Measurements from ENCODE around the gene TMEM130. TPM values are rescaled to one million over a fixed set of nuclear protein-coding genes. Genes with fewer than 3 reads are reported as not detected.

Gene TMEM130
- total RNA-seq, 2 experiments from 2014 or later, result 0.39 TPM; not detected in 1

DNA sequence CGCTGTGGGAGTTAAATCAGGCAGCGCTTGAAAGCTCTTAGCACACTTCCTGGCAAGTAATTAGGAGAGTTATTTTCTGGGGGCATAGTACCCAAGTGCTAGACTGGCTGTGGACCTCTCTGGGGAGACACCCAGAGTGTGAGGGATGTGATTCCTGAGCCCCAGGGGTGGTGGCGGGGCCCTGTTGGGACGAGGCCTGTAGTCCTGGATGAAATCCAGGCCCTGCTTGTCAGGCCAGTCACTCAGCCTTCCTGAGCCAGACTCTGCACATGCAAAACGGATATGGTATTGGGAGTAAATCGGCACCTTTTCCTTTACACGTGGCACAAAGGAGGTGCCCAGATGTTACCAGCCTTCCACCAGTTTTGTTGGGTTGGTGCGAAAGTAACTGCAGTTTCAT is 39.7 kb upstream of the TMEM130 start:
- H3K4me1 Mint-ChIP-seq (ENCODE audit: low read depth), result no peaks in the 10 kb centered on the region
- POLR2A ChIA-PET, result no interaction called here

DNA sequence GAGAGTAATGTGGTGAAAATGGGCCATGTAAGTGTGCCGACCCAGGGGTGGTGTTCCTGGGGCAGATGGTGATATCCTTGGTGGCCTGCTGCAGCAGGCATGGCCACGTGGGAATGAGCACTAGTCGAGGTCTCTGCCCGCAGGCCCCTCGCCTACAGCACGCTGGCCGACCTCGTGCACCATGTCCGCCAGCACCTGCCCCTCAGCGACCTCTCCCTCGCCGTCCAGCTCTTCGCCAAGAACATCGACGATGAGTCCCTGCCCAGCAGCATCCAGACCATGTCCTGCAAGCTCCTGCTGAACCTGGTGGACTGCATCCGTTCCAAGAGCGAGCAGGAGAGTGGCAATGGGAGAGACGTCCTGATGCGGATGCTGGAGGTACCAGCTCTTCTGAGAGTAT is 38.8 kb upstream of the TMEM130 start:
- Mint-ChIP-seq H3K27ac (no peak overlapping the region), H3K4me3 (no peak overlapping the region), H3K9me3 (no peaks in the 10 kb centered on the region), H3K27me3 (no peaks in the 10 kb centered on the region), H3K4me1 (ENCODE audit: low read depth) (no peaks in the 10 kb centered on the region), H3K36me3 (ENCODE audit: low read depth) (peaks cover 93% of the 10 kb centered on the region)
- TF ChIP-seq, protein P1, sequence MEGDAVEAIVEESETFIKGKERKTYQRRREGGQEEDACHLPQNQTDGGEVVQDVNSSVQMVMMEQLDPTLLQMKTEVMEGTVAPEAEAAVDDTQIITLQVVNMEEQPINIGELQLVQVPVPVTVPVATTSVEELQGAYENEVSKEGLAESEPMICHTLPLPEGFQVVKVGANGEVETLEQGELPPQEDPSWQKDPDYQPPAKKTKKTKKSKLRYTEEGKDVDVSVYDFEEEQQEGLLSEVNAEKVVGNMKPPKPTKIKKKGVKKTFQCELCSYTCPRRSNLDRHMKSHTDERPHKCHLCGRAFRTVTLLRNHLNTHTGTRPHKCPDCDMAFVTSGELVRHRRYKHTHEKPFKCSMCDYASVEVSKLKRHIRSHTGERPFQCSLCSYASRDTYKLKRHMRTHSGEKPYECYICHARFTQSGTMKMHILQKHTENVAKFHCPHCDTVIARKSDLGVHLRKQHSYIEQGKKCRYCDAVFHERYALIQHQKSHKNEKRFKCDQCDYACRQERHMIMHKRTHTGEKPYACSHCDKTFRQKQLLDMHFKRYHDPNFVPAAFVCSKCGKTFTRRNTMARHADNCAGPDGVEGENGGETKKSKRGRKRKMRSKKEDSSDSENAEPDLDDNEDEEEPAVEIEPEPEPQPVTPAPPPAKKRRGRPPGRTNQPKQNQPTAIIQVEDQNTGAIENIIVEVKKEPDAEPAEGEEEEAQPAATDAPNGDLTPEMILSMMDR (IDR thresholded peaks at IDR 0.05), result no peak
- H3K4me1 ChIP-seq (ENCODE audit: insufficient read depth, low read length), result no peaks in the 10 kb centered on the region
- H3K36me3 ChIP-seq (ENCODE audit: insufficient read depth, low read length), result peaks cover 89% of the 10 kb centered on the region
- no peak overlapping the region for H3K27ac ChIP-seq (ENCODE audit: low read depth in 1 of 2, low read length in 2 of 2)
- intact Hi-C loops (cut with DNase I, micrococcal nuclease), result loop anchor here in 1 of 2 experiments (2.0 kb wide), 1 partner anchor 16 kb away; no protein-coding TSS in a partner anchor
- no peak for ATAC-seq (ENCODE audit: poor library complexity)
- no peak for DNase-seq
- no peak overlapping the region for H3K4me3 ChIP-seq (ENCODE audit: low read length)
- CTCF ChIA-PET, result interaction anchor here (0.7 kb wide), 1 partner anchor 36 kb away, joined by 3 read pairs; no protein-coding TSS in a partner anchor
- H3K27me3 ChIP-seq (ENCODE audit: control insufficient read depth in 1 of 2, insufficient read depth in 2 of 2, low read length in 2 of 2), result no peaks in the 10 kb centered on the region
- no peaks in the 10 kb centered on the region for H3K9me3 ChIP-seq (ENCODE audit: control insufficient read depth in 1 of 2, insufficient read depth in 1 of 2, low read length in 2 of 2)
- POLR2A ChIA-PET, result no interaction called here

More for the DNA sequence above, 39.7 kb upstream of the TMEM130 start:
- peaks cover 93% of the 10 kb centered on the region for H3K36me3 Mint-ChIP-seq (ENCODE audit: low read depth)
- no peaks in the 10 kb centered on the region for H3K27me3 Mint-ChIP-seq
- Histone ChIP-seq H3K27me3 (ENCODE audit: control insufficient read depth in 1 of 2, insufficient read depth in 2 of 2, low read length in 2 of 2) (no peaks in the 10 kb centered on the region), H3K36me3 (ENCODE audit: insufficient read depth, low read length) (peaks cover 90% of the 10 kb centered on the region), H3K4me1 (ENCODE audit: insufficient read depth, low read length) (no peaks in the 10 kb centered on the region), H3K4me3 (ENCODE audit: low read length) (no peak overlapping the region), H3K27ac (ENCODE audit: low read depth in 1 of 2, low read length in 2 of 2) (no peak overlapping the region), H3K9me3 (ENCODE audit: control insufficient read depth in 1 of 2, insufficient read depth in 1 of 2, low read length in 2 of 2) (no peaks in the 10 kb centered on the region)
- H3K4me3 Mint-ChIP-seq, result no peak overlapping the region
- no peak for DNase-seq
- CTCF ChIA-PET, result no interaction called here
- H3K9me3 Mint-ChIP-seq, result no peaks in the 10 kb centered on the region
- TF ChIP-seq, protein P1 (IDR thresholded peaks at IDR 0.05), result no peak
- intact Hi-C loops (cut with DNase I, micrococcal nuclease), result loop anchor here in 1 of 2 experiments (2.0 kb wide), 1 partner anchor 17 kb away; no protein-coding TSS in a partner anchor
- no peak for ATAC-seq (ENCODE audit: poor library complexity)
- H3K27ac Mint-ChIP-seq, result no peak overlapping the region

DNA sequence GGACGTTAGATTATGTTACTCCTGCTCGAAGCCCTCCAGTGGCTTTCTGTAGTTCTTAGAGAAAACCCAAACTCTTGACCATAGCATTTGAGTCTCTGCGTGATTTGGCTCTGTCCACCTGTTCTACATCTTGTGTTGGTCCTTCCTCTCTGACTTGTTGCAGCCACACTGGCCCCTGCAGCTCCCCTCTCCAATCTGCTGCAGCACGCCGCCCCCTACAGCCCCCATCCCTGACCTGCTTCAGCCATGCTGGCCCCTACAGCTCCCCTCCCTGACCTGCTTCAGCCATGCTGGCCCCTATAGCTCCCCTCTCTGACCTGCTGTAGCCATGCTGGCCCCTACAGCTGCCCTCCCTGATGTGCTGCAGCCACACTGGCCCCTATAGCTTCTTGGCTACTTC is 37.8 kb upstream of the TMEM130 start:
- CTCF ChIA-PET, result no interaction called here
- H3K36me3 Mint-ChIP-seq (ENCODE audit: low read depth), result peaks cover 91% of the 10 kb centered on the region

More for the DNA sequence above, 37.8 kb upstream of the TMEM130 start:
- intact Hi-C loops (cut with DNase I, micrococcal nuclease), result no loop called here
- Mint-ChIP-seq H3K4me1 (ENCODE audit: low read depth) (no peaks in the 10 kb centered on the region), H3K27ac (no peak overlapping the region), H3K9me3 (no peaks in the 10 kb centered on the region), H3K4me3 (no peak overlapping the region), H3K27me3 (no peaks in the 10 kb centered on the region)
- Histone ChIP-seq H3K27me3 (ENCODE audit: control insufficient read depth in 1 of 2, insufficient read depth in 2 of 2, low read length in 2 of 2) (no peaks in the 10 kb centered on the region), H3K36me3 (ENCODE audit: insufficient read depth, low read length) (peaks cover 89% of the 10 kb centered on the region), H3K4me1 (ENCODE audit: insufficient read depth, low read length) (no peaks in the 10 kb centered on the region), H3K27ac (ENCODE audit: low read depth in 1 of 2, low read length in 2 of 2) (no peak overlapping the region), H3K9me3 (ENCODE audit: control insufficient read depth in 1 of 2, insufficient read depth in 1 of 2, low read length in 2 of 2) (no peaks in the 10 kb centered on the region), H3K4me3 (ENCODE audit: low read length) (no peak overlapping the region)
- no peak for DNase-seq
- no peak for ATAC-seq (ENCODE audit: poor library complexity)
- POLR2A ChIA-PET, result no interaction called here
- TF ChIP-seq, protein P1 (IDR thresholded peaks at IDR 0.05), result no peak
